ENCODE data around the gene SLC10A4.

SLC10A4 gene

GRCh38 chr4:48490680-48491513 is 7.8 kb downstream of the SLC10A4 start:
- DNase-seq, result no peak

GRCh38 chr4:48491514-48492176 is 8.5 kb downstream of the SLC10A4 start:
- no peak for DNase-seq

GRCh38 chr4:48493452-48494100 is 10.4 kb downstream of the SLC10A4 start:
- no peak for DNase-seq

GRCh38 chr4:48495941-48496340 is 12.8 kb downstream of the SLC10A4 start:
- no peak for DNase-seq

- no peak for DNase-seq
Observed at GRCh38 chr4:48498895-48499294, 15.8 kb downstream of the SLC10A4 start.

- DNase-seq, result no peak
Observed at GRCh38 chr4:48499551-48500066, 16.5 kb downstream of the SLC10A4 start.

- DNase-seq, result no peak
Observed at GRCh38 chr4:48503233-48504025, 20.3 kb downstream of the SLC10A4 start.

- DNase-seq, result no peak
Observed at GRCh38 chr4:48504026-48504330, 20.8 kb downstream of the SLC10A4 start.

- DNase-seq, result no peak
Observed at GRCh38 chr4:48504352-48504751, 21.2 kb downstream of the SLC10A4 start.

GRCh38 chr4:48506716-48507115 is 23.6 kb downstream of the SLC10A4 start:
- no peak for DNase-seq

- DNase-seq, result no peak
Observed at GRCh38 chr4:48509543-48509942, 26.4 kb downstream of the SLC10A4 start.

- DNase-seq, result no peak
Observed at GRCh38 chr4:48518143-48518542, 35.0 kb downstream of the SLC10A4 start.

GRCh38 chr4:48526406-48526805 is 43.3 kb downstream of the SLC10A4 start:
- no peak for DNase-seq

- no peak for DNase-seq
Observed at GRCh38 chr4:48538358-48538757, 55.2 kb downstream of the SLC10A4 start.
